ENCODE measurements around the gene NFATC2.
A peak's percentile ranks its signal among the peaks of the same experiment; 100 is the strongest.

NFATC2 gene

GRCh38 chr20:51412951-51413481 is 129.5 kb downstream of the NFATC2 start:
- DNase-seq (ENCODE audit: low spot score): peak; percentile 64

DNA sequence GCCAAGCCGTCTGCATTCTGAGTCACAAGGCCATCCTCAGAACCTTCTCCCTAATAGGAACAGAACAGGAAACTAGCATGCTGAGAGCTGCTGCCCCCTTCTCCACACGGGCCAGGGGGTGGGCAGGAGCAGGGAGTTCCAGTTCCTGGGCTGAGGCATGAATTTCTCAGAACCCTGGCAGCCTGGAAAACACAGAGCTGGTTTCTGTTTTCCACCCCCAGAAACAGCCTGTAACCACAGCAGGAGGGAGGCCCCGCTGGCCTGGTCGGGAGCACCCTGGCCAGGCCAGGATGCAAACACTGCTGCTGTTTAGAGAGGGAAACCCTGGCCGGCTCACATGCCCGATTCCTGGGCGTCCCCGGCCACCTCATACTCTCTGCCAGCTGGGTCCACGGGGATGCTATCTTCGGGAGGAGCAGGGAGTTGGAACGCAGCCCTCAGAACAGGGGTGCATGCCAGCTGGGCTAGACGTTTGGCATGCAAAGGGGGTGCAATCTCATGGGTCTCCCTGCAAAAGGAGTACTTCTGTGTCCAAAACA is 130.1 kb downstream of the NFATC2 start:
- DNase-seq (ENCODE audit: low spot score): no peak

- no peak for DNase-seq (ENCODE audit: low spot score)
Observed at GRCh38 chr20:51411870-51412269, 130.6 kb downstream of the NFATC2 start.

GRCh38 chr20:51410586-51411325 is 131.8 kb downstream of the NFATC2 start:
- DNase-seq (ENCODE audit: low spot score): no peak

GRCh38 chr20:51409192-51409880 is 133.2 kb downstream of the NFATC2 start:
- DNase-seq (ENCODE audit: low spot score): no peak

DNA sequence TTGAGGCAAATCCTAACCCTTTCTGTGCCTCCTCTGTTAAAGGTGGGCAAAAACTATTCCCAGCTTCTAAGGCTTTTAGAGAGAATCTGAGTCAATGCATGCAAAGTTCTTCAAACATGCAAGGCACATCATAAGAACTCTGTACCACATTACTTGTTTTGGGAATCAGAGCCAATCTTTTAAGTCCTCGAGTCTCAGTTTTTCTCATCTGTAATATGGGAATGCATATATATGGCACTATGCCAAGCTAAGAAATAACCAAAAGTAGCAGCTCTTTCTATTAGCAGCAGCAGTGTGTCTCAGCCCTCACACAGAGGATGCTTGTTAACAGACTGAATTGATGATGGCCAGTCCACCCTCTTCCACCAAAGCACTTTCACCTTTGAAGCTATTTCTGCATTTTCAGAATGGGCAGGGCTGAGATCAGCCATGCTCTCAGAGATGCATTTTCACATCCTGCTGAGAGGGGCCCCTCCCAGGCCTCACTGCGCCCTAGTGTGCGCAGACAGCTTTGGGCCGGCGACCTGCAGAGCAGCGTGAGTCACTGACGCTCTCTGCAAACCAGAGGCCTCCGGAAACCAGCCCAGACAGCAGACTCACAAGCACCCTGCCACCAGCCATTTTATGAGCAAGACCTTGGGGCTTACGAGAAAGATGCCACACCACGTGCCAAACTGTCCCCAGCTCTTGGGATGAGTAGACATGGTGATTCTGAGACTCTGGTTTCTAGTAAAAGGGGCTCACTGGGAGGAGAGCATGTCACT is 138.0 kb downstream of the NFATC2 start:
- no peak for DNase-seq (ENCODE audit: low spot score)

DNA sequence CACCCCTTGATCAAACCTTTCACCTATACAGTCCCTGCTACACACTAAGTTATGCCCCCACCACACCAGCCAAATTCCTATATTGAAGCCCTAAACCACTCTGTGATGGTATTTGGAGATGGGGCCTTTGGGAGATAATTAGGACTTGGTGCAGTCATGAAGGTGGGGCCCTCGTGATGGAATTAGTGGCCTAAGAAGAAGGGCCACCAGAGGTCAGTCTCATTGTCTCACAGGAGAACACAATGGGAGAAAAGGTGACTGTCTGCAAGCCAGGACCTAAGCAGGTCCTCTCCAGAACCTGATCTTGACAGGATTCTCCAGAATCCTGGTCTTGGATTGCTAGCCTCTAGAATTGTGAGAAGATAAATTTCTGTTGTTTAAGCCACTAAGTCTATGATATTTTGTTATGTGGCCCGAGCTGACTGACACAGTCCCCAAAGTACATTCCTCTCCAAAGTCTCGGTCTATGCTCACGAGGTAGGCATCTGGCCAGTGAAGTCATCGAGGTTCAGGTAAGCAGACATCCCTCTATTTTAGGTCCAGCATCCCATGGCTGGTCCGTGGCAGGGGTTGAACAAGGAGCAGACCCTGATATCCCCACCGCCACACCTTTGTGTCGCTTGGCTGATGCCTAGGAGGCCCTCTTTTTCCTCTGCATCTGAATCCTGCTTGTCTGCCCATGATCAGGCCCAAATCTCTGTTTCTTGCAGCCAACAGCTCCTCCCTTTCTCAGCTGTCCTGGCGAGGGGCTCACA is 138.9 kb downstream of the NFATC2 start:
- DNase-seq (ENCODE audit: low spot score): no peak

DNA sequence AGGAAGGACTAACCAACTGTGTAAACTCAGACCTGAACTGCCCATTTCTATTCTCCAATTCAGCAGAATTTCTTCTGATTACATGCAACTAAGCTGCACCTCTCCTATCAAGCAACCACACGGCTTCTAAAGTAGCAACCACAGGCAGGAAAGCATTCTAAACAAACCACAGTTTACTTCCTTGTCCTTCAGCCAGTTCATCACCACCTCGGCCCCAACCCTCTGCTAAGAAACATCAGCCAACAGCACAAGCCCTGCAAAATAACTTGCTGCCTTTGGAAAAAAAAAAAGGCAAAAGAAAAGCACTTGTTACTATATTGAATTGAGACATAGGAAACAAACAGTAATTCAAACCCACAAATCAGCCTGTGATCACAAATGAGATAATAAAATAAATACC is 140.3 kb downstream of the NFATC2 start:
- no peak for DNase-seq (ENCODE audit: low spot score)

- DNase-seq (ENCODE audit: low spot score): no peak
Observed at GRCh38 chr20:51401496-51401895, 141.0 kb downstream of the NFATC2 start.

GRCh38 chr20:51400051-51400926 is 142.2 kb downstream of the NFATC2 start:
- DNase-seq (ENCODE audit: low spot score): no peak

DNA sequence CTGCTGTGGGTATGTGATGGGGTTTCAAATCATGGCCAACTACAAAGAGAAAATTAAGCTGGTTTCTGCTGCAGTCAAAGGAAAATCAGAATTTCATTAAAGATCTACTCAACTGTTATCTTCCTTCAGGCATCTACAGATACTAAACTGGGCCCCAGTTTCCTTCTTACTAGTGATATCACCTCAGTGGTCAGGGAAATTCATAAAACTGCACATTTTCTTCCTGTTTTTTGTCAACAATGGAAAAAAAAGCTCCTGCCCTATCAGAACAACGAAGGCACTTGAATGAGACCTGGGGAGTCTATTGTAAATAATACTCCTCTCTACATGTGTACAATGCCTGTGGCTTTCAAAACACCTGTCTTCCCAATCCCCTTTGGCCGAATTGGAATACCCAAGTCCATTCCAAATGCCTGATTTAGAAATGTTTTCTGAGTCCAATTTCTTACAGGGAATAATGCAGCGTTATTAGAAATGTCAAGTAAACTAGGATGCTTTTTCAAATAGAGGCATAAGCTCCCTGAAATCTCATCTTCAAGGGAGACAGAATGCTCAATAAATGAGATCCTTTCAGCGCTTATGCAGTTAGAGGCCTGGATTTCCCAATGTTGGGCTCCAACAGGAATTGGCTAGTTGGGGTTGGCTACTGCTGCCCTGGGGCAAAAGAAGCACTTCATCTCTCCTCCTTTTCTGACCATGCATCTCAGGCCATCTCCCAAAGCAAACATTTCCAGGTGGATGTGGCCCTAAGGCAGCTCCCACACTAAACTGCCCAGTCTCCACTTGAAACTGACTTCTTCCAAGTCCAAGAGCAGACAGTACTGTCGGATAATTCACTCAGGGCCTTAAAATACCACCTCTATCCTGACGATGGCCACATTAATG is 143.3 kb downstream of the NFATC2 start:
- no peak for DNase-seq (ENCODE audit: low spot score)

- DNase-seq (ENCODE audit: low spot score): no peak
Observed at GRCh38 chr20:51398552-51398951, 144.0 kb downstream of the NFATC2 start.

- no peak for DNase-seq (ENCODE audit: low spot score)
Observed at GRCh38 chr20:51398083-51398482, 144.4 kb downstream of the NFATC2 start.

GRCh38 chr20:51397137-51397536 is 145.4 kb downstream of the NFATC2 start:
- no peak for DNase-seq (ENCODE audit: low spot score)

- no peak for DNase-seq (ENCODE audit: low spot score)
Observed at GRCh38 chr20:51396365-51396909, 146.1 kb downstream of the NFATC2 start.

DNA sequence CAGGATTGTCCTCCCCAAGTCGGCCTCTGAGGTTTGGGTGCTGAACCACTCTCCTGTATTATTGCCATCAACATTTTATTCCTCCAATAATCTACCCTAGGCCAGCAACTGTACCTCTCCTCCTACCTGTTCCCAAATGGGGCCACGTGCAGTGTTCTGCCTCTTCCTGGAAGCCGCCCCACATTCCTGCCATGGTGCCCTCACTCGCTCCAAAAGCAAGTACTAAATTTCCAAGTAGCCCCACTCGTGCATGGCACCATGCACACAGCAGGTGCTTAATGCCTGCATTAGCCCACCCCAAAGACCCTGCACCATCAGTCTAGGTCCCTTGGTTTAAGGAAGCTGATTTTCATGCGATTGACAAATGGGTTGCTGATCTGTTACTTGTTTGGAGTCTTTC is 147.8 kb downstream of the NFATC2 start:
- no peak for DNase-seq (ENCODE audit: low spot score)

DNA sequence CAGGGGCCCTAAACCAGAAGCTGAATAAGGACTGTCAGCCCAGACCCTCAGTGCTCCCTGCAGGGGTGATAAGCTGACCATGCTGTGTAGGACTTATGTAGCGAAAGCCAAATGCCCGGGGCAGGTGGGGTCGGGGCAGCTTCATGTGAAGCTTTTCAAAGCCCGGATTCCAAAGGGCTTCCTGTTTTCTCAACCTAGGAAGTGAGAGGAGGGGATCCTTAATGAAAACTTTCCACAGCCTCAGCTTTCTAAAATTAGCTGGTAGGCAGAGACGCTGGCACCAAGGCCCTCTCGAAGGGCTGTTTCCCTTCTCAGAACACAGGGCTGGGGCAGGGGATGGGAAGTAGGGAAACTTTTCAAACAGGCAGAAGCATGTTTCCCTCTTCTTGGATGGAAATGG is 148.9 kb downstream of the NFATC2 start:
- no peak for DNase-seq (ENCODE audit: low spot score)

DNA sequence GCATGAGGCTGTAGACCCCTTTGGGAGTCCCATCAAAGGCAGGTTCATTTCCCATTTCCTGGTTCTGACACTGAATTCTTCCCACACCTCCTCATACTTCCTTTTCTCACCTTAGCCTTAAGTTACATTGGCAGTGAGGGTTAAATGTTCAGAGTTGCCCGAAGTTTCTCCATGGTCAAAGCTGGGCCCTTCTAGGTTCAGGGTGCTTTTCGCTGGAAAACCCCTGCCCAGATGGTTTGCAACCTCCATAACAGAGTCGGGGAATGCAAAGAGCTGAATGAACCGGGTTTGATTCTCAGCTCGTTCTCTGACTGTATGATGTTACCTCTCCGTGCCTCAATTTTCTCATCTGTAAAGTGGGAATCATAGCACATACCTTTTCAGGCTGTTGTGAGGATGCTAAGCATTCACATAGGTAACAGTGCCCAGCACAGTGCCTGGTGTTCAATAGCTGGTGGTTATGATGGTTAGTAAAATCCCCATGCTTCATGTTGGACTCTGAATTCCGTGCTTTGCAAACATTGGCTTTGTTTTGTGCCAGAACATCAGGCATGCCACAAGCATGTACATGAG is 149.8 kb downstream of the NFATC2 start:
- DNase-seq (ENCODE audit: low spot score): no peak

DNA sequence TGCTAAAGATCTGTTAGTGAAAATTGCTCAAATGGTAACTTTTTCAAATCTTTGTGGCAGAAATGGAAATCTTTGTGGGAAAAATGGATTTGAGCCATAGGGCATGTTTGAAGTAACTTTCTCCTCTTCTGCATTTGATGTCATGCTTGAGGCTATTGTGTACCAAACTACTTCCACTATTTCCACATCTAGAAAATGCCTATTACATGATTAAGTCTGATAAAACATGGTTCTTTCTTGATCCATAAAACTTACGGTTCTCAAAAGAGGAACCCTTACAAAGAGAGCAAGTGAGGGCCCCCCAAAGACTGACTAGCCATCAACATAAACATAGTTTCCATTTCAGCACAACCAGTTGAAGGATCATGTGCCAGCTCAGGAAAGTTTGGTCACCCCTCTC is 150.6 kb downstream of the NFATC2 start:
- DNase-seq (ENCODE audit: low spot score): no peak
